Measurements from ENCODE around the gene LCN6. TPM values are rescaled to one million over a fixed set of nuclear protein-coding genes. Genes with fewer than 3 reads are reported as not detected.
"Not testable (repeated sequence)": the region's sequence is repeated elsewhere in the genome, so short reads cannot be mapped to it uniquely, and the experiment has no call there.

LCN6 gene
- polyA plus RNA-seq, 10 donors = 0.33 TPM; not detected in 9

GRCh38 chr9:136760424-136760823 lies 12.1 kb upstream of the LCN6 start:
- DNase-seq = no peak

- DNase-seq = no peak
Observed at GRCh38 chr9:136759436-136760325, 11.4 kb upstream of the LCN6 start.

GRCh38 chr9:136759001-136759400 lies 10.7 kb upstream of the LCN6 start:
- no peak for DNase-seq

- DNase-seq = no peak
Observed at GRCh38 chr9:136757751-136758140, 9.4 kb upstream of the LCN6 start.

GRCh38 chr9:136757328-136757727 lies 9.0 kb upstream of the LCN6 start:
- DNase-seq = no peak

- DNase-seq = no peak
Observed at GRCh38 chr9:136756836-136757235, 8.5 kb upstream of the LCN6 start.

GRCh38 chr9:136756134-136756438 lies 7.8 kb upstream of the LCN6 start:
- DNase-seq = no peak

- DNase-seq = not testable (repeated sequence)
Observed at GRCh38 chr9:136755302-136756133, 7.2 kb upstream of the LCN6 start.

- DNase-seq = no peak
Observed at GRCh38 chr9:136754626-136755301, 6.4 kb upstream of the LCN6 start.

- DNase-seq = no peak
Observed at GRCh38 chr9:136754059-136754572, 5.8 kb upstream of the LCN6 start.

- no peak for DNase-seq
Observed at GRCh38 chr9:136753371-136754058, 5.2 kb upstream of the LCN6 start.

GRCh38 chr9:136751814-136752213 lies 3.5 kb upstream of the LCN6 start:
- no peak for DNase-seq

- DNase-seq = no peak
Observed at GRCh38 chr9:136751244-136751643, 2.9 kb upstream of the LCN6 start.

GRCh38 chr9:136750526-136750925 lies 2.2 kb upstream of the LCN6 start:
- no peak for DNase-seq

- DNase-seq = no peak
Observed at GRCh38 chr9:136748666-136749611, 614 bp upstream of the LCN6 start.

GRCh38 chr9:136747161-136748060 lies 914 bp downstream of the LCN6 start:
- no peak for DNase-seq

GRCh38 chr9:136746621-136747020 lies 1.7 kb downstream of the LCN6 start:
- DNase-seq = no peak

GRCh38 chr9:136746155-136746490 lies 2.2 kb downstream of the LCN6 start:
- no peak for DNase-seq

GRCh38 chr9:136745389-136746154 lies 2.8 kb downstream of the LCN6 start:
- DNase-seq = no peak

All from muscle of back (tissue), 11 donors.